H9 (cell line): Measurements from ENCODE around the gene OSBPL9. TPM values are rescaled to one million over a fixed set of nuclear protein-coding genes. Genes with fewer than 3 reads are reported as not detected.

Experiments
- DNase-seq: peaks from one replicate; pipeline ENCODE4 v3.0.0-alpha.2; 2017
- H2AFZ ChIP-seq: one replicate; pipeline ENCODE4 v1.6.1; 2013; ENCODE audit warnings: mild to moderate bottlenecking, low read length, control low read depth, moderate library complexity
- H2AK5ac ChIP-seq: 2 replicates; pipeline ENCODE4 v1.6.1; 2013; ENCODE audit warnings: low read length, control low read depth, mixed read lengths; ENCODE audit not compliant: insufficient read length
- H2BK120ac ChIP-seq: one replicate; pipeline ENCODE4 v1.6.1; 2013; ENCODE audit warnings: low read depth, mild to moderate bottlenecking, low read length, control low read depth, inconsistent platforms; ENCODE audit not compliant: poor library complexity, severe bottlenecking
- H2BK12ac ChIP-seq: 2 replicates; pipeline ENCODE4 v1.6.1; 2013; ENCODE audit warnings: low read length, control low read depth, mixed read lengths, low read depth; ENCODE audit not compliant: insufficient read length
- H2BK15ac ChIP-seq: 2 replicates; pipeline ENCODE4 v1.6.1; 2013; ENCODE audit warnings: low read depth, low read length, control low read depth
- H2BK20ac ChIP-seq: one replicate; pipeline ENCODE4 v1.6.1; 2013; ENCODE audit warnings: low read depth, mild to moderate bottlenecking, low read length, control low read depth, inconsistent platforms; ENCODE audit not compliant: poor library complexity, severe bottlenecking
- H2BK5ac ChIP-seq: 2 replicates; pipeline ENCODE4 v1.6.1; 2013; ENCODE audit warnings: low read length, control low read depth, mixed read lengths; ENCODE audit not compliant: insufficient read length
- H3K14ac ChIP-seq: 2 replicates; pipeline ENCODE4 v1.6.1; 2013; ENCODE audit warnings: low read length, control low read depth; ENCODE audit not compliant: insufficient read depth
- H3K18ac ChIP-seq: 2 replicates; pipeline ENCODE4 v1.6.1; 2013; ENCODE audit warnings: low read depth, mild to moderate bottlenecking, mixed read lengths, low read length, control low read depth; ENCODE audit not compliant: insufficient read length
- H3K23ac ChIP-seq: 2 replicates; pipeline ENCODE4 v1.6.1; 2013; ENCODE audit warnings: low read length, control low read depth, mixed read lengths, low read depth; ENCODE audit not compliant: insufficient read length
- H3K23me2 ChIP-seq: 2 replicates; pipeline ENCODE4 v1.6.1; 2013; ENCODE audit warnings: low read depth, mild to moderate bottlenecking, mixed read lengths, low read length, control low read depth; ENCODE audit not compliant: insufficient read length, poor library complexity, severe bottlenecking
- H3K27ac ChIP-seq: 2 replicates; pipeline ENCODE4 v1.5.1; 2013; ENCODE audit warnings: low read length, control low read depth, mixed read lengths, low read depth; ENCODE audit not compliant: insufficient read length
- H3K27me3 ChIP-seq: 2 replicates; pipeline ENCODE4 v1.6.1; 2013; ENCODE audit warnings: low read length, control low read depth, inconsistent platforms; ENCODE audit not compliant: insufficient read depth
- H3K4ac ChIP-seq: 2 replicates; pipeline ENCODE4 v1.6.1; 2013; ENCODE audit warnings: low read depth, mild to moderate bottlenecking, control low read depth, inconsistent platforms, low read length, moderate library complexity
- H3K4me1 ChIP-seq: 2 replicates; pipeline ENCODE4 v1.6.1; 2013; ENCODE audit warnings: low read length, control low read depth, inconsistent platforms; ENCODE audit not compliant: insufficient read depth
- H3K4me2 ChIP-seq: 2 replicates; pipeline ENCODE4 v1.6.1; 2013; ENCODE audit warnings: low read length, control low read depth, mixed read lengths; ENCODE audit not compliant: insufficient read length, insufficient read depth
- H3K56ac ChIP-seq: 2 replicates; pipeline ENCODE4 v1.6.1; 2013; ENCODE audit warnings: low read depth, mild to moderate bottlenecking, mixed read lengths, low read length, control low read depth; ENCODE audit not compliant: insufficient read length
- H3K79me1 ChIP-seq: 2 replicates; pipeline ENCODE4 v1.6.1; 2013; ENCODE audit warnings: low read depth, mild to moderate bottlenecking, moderate library complexity, low read length, control low read depth, inconsistent platforms; ENCODE audit not compliant: insufficient read depth, poor library complexity, severe bottlenecking
- H3K79me2 ChIP-seq: 2 replicates; pipeline ENCODE4 v1.6.1; 2013; ENCODE audit warnings: low read length, control low read depth, inconsistent platforms; ENCODE audit not compliant: insufficient read depth
- H3K9ac ChIP-seq: 2 replicates; pipeline ENCODE4 v1.6.1; 2013; ENCODE audit warnings: low read length, control low read depth, mixed read lengths; ENCODE audit not compliant: insufficient read length; ENCODE audit errors: extremely low read depth
- H3K9me3 ChIP-seq: one replicate; pipeline ENCODE4 v1.6.1; 2013; ENCODE audit warnings: low read depth, low read length, inconsistent platforms; ENCODE audit not compliant: control insufficient read depth
- H3T11ph ChIP-seq: one replicate; pipeline ENCODE4 v1.6.1; 2013; ENCODE audit warnings: mild to moderate bottlenecking, low read length, control low read depth, inconsistent platforms
- H4K20me1 ChIP-seq: one replicate; pipeline ENCODE4 v1.6.1; 2013; ENCODE audit not compliant: control insufficient read depth, insufficient read length, insufficient read depth
- H4K5ac ChIP-seq: 2 replicates; pipeline ENCODE4 v1.6.1; 2013; ENCODE audit warnings: low read depth, mild to moderate bottlenecking, mixed read lengths, low read length, control low read depth; ENCODE audit not compliant: insufficient read length
- H4K8ac ChIP-seq: replicated peaks from 2 replicates; pipeline ENCODE4 v1.6.1; 2013; ENCODE audit warnings: low read length, control low read depth, mixed read lengths, low read depth; ENCODE audit not compliant: insufficient read length
- H4K91ac ChIP-seq: 2 replicates; pipeline ENCODE4 v1.6.1; 2013; ENCODE audit warnings: low read depth, mild to moderate bottlenecking, moderate library complexity, mixed read lengths, low read length, control low read depth; ENCODE audit not compliant: insufficient read length
- H3K27ac Mint-ChIP-seq, 3 experiments: 2 replicates in 2 of 3; 3 replicates in 1 of 3; pipeline ENCODE4 v1.8.0; 2020 to 2021; ENCODE audit warnings: mixed read lengths in 3 of 3, mild to moderate bottlenecking in 1 of 3, moderate library complexity in 1 of 3
- H3K27me3 Mint-ChIP-seq: 2 replicates; pipeline ENCODE4 v1.8.0; 2021; ENCODE audit warnings: low read depth, mild to moderate bottlenecking, moderate library complexity, mixed read lengths
- H3K36me3 Mint-ChIP-seq, 3 experiments: 2 replicates in 2 of 3; 3 replicates in 1 of 3; pipeline ENCODE4 v1.8.0; 2020 to 2021; ENCODE audit warnings: low read depth in 3 of 3, mixed read lengths in 3 of 3; ENCODE audit not compliant: insufficient read depth in 1 of 3
- H3K4me1 Mint-ChIP-seq, 2 experiments: 2 replicates each; pipeline ENCODE4 v1.8.0; 2020; ENCODE audit warnings: mixed read lengths in 2 of 2
- H3K4me3 Mint-ChIP-seq, 2 experiments: 2 replicates in 1 of 2; 3 replicates in 1 of 2; pipeline ENCODE4 v1.8.0; 2020 to 2021; ENCODE audit warnings: mild to moderate bottlenecking in 2 of 2, mixed read lengths in 2 of 2, moderate library complexity in 1 of 2
- H3K9me3 Mint-ChIP-seq, 2 experiments: 2 replicates in 1 of 2; 3 replicates in 1 of 2; pipeline ENCODE4 v1.8.0; 2020; ENCODE audit warnings: mild to moderate bottlenecking in 2 of 2, mixed read lengths in 2 of 2, moderate library complexity in 1 of 2
- CTCF ChIP-seq: fragments of 200-600 bp; sonication (generic); conservative IDR thresholded peaks from 3 replicates; pipeline ENCODE4 v1.8.0; 2021; ENCODE audit warnings: antibody characterized with exemption, mild to moderate bottlenecking
- WGBS: extraction: QIAGEN DNeasy Blood & Tissue Kit; methylation state at CpG from one replicate; pipeline ENCODE4 v1.1.7; 2013; ENCODE audit warnings: missing lambda C conversion rate, low lambda C conversion rate, mixed read lengths; ENCODE audit not compliant: insufficient read length; ENCODE audit errors: extremely low coverage; 5-methylcytosine and 5-hydroxymethylcytosine counted together
- total RNA-seq: library from RNA; stranded (reverse); gene quantifications from 2 replicates; pipeline ENCODE4 v1.2.1, GENCODE V29; 2021

Gene OSBPL9
- total RNA-seq, 1 experiment from 2014 or later = 76.7 TPM

- H2BK120ac ChIP-seq = no peak overlapping the region
- Mint-ChIP-seq H3K36me3 (peaks cover 4 to 32% (median 21%) of the 10 kb centered on the region in 3 experiments; a peak in 5 of 7 replicates), H3K4me1 (no peaks in the 10 kb centered on the region), H3K9me3 (no peaks in the 10 kb centered on the region), H3K4me3 (no peak overlapping the region), H3K27ac (no peak overlapping the region), H3K27me3 (no peaks in the 10 kb centered on the region)
- H3K56ac ChIP-seq = no peak overlapping the region
- no peaks in the 10 kb centered on the region for H4K20me1 ChIP-seq
- no peak overlapping the region for H3K27ac ChIP-seq
- H3K18ac ChIP-seq = no peak overlapping the region
- no peak overlapping the region for H3K9ac ChIP-seq
- H3K23me2 ChIP-seq = no peaks in the 10 kb centered on the region
- no peak overlapping the region for H2BK12ac ChIP-seq
- no peaks in the 10 kb centered on the region for H3K9me3 ChIP-seq
- H3T11ph ChIP-seq = no peak overlapping the region
- H3K4ac ChIP-seq = no peak overlapping the region
- no peaks in the 10 kb centered on the region for H3K4me1 ChIP-seq
- no peak overlapping the region for H4K8ac ChIP-seq
- H2AK5ac ChIP-seq = no peak overlapping the region
- no peak overlapping the region for H3K23ac ChIP-seq
- H3K4me2 ChIP-seq = no peak overlapping the region
- no peaks in the 10 kb centered on the region for H3K79me1 ChIP-seq
- H2BK5ac ChIP-seq = no peak overlapping the region
- DNase-seq = no peak
- TF ChIP-seq CTCF = no peak
- H3K27me3 ChIP-seq = no peaks in the 10 kb centered on the region
- H2BK15ac ChIP-seq = no peak overlapping the region
- no peaks in the 10 kb centered on the region for H3K79me2 ChIP-seq
- no peak overlapping the region for H4K91ac ChIP-seq
- no peak overlapping the region for H2AFZ ChIP-seq
- H3K14ac ChIP-seq = no peak overlapping the region
- H2BK20ac ChIP-seq = no peak overlapping the region
- H4K5ac ChIP-seq = no peak overlapping the region
- no CpG with 5 or more reads among the region's 1 CpG for WGBS
Measured at GRCh38 chr1:51761351-51761750, 144.5 kb downstream of the OSBPL9 start.
